IMR-90 (cell line): ENCODE measurements around the gene QSOX2. TPM values are rescaled to one million over a fixed set of nuclear protein-coding genes. Genes with fewer than 3 reads are reported as not detected.

Source experiments
- ATAC-seq: fragments of 200-7000 bp; cut with Tn5 transposase; 2 replicates; pipeline ENCODE4 v1.9.1; 2020; ENCODE audit warnings: low read depth, mild to moderate bottlenecking, moderate library complexity
- BruUV-seq: library from RNA; stranded (reverse); fragments of 400-500 nt; replicated peaks from 2 replicates; lab custom pipeline; 2021; lab: Mats Ljungman, UMichigan
- CTCF ChIA-PET: fragments of 300-600 bp; formaldehyde crosslinking; extraction: SDS; loops from one replicate; lab custom pipeline; 2021; ENCODE audit warnings: antibody characterized with exemption; lab: Yijun Ruan, JAX
- POLR2A ChIA-PET: fragments of 300-600 bp; sonication (Branson Sonifier 250); formaldehyde crosslinking; loops from one replicate; lab custom pipeline; 2022; ENCODE audit warnings: antibody characterized with exemption; ENCODE audit not compliant: unreplicated experiment; lab: Charles Lee
- DNase-seq: peaks from one replicate; pipeline ENCODE4 v3.0.0; 2013
- H2AFZ ChIP-seq: replicated peaks from 2 replicates; pipeline ENCODE3; 2013; ENCODE audit warnings: low read length, mild to moderate bottlenecking; ENCODE audit not compliant: poor library complexity
- H2AK5ac ChIP-seq: 2 replicates; pipeline ENCODE4 v1.6.1; 2013; ENCODE audit warnings: low read depth, low read length, inconsistent platforms
- H2AK9ac ChIP-seq: replicated peaks from 2 replicates; pipeline ENCODE3; 2013; ENCODE audit warnings: mild to moderate bottlenecking, low read depth, low read length, moderate library complexity; ENCODE audit not compliant: poor library complexity
- H2BK120ac ChIP-seq: 2 replicates; pipeline ENCODE4 v1.6.1; 2013; ENCODE audit warnings: low read depth, low read length, inconsistent platforms
- H2BK15ac ChIP-seq: 3 replicates; pipeline ENCODE4 v1.6.1; 2013; ENCODE audit warnings: low read depth, low read length, inconsistent platforms
- H2BK20ac ChIP-seq: 2 replicates; pipeline ENCODE4 v1.6.1; 2013; ENCODE audit warnings: low read depth, mild to moderate bottlenecking, inconsistent platforms, low read length, moderate library complexity
- H2BK5ac ChIP-seq: 2 replicates; pipeline ENCODE4 v1.6.1; 2013; ENCODE audit warnings: mild to moderate bottlenecking, low read depth, low read length, inconsistent platforms; ENCODE audit not compliant: poor library complexity, severe bottlenecking
- H3K14ac ChIP-seq: replicated peaks from 2 replicates; pipeline ENCODE4 v1.6.1; 2013; ENCODE audit warnings: low read depth, low read length, inconsistent platforms
- H3K18ac ChIP-seq: 2 replicates; pipeline ENCODE4 v1.6.1; 2013; ENCODE audit warnings: low read depth, low read length, control low read depth
- H3K23ac ChIP-seq: 2 replicates; pipeline ENCODE4 v1.6.1; 2013; ENCODE audit warnings: low read depth, low read length, inconsistent platforms
- H3K27ac ChIP-seq: 2 replicates; pipeline ENCODE4 v1.5.1; 2013; ENCODE audit warnings: mild to moderate bottlenecking, control low read depth, low read length; ENCODE audit not compliant: insufficient read depth
- H3K27me3 ChIP-seq: 2 replicates; pipeline ENCODE4 v1.6.1; 2013; ENCODE audit warnings: low read length; ENCODE audit not compliant: control insufficient read depth, insufficient read depth
- H3K36me3 ChIP-seq: 2 replicates; pipeline ENCODE4 v1.6.1; 2013; ENCODE audit warnings: low read length, mixed read lengths; ENCODE audit not compliant: control insufficient read depth, insufficient read depth
- H3K4ac ChIP-seq: 2 replicates; pipeline ENCODE4 v1.6.1; 2013; ENCODE audit warnings: low read depth, low read length, inconsistent platforms
- H3K4me1 ChIP-seq: 2 replicates; pipeline ENCODE4 v1.6.1; 2013; ENCODE audit warnings: low read length, mixed read lengths; ENCODE audit not compliant: control insufficient read depth, insufficient read depth
- H3K4me2 ChIP-seq: 2 replicates; pipeline ENCODE4 v1.6.1; 2013; ENCODE audit warnings: low read depth, mild to moderate bottlenecking, control low read depth, low read length, moderate library complexity
- H3K4me3 ChIP-seq: 2 replicates; pipeline ENCODE4 v1.5.1; 2013; ENCODE audit warnings: low read depth, mild to moderate bottlenecking, control low read depth, low read length, moderate library complexity; ENCODE audit not compliant: insufficient read depth
- H3K56ac ChIP-seq: 2 replicates; pipeline ENCODE4 v1.6.1; 2013; ENCODE audit warnings: low read length, inconsistent platforms; ENCODE audit not compliant: insufficient read depth; ENCODE audit errors: extremely low read depth
- H3K79me1 ChIP-seq, 2 experiments: 2 replicates each; pipeline ENCODE4 v1.6.1; 2013; ENCODE audit warnings: low read length in 2 of 2, inconsistent platforms in 1 of 2, low read depth in 1 of 2
- H3K9ac ChIP-seq: 2 replicates; pipeline ENCODE4 v1.6.1; 2013; ENCODE audit warnings: low read depth, low read length, control low read depth
- H3K9me1 ChIP-seq: 2 replicates; pipeline ENCODE4 v1.6.1; 2013; ENCODE audit warnings: low read length, inconsistent platforms; ENCODE audit not compliant: insufficient read depth
- H3K9me3 ChIP-seq: 2 replicates; pipeline ENCODE4 v1.6.1; 2013; ENCODE audit warnings: low read length; ENCODE audit not compliant: control insufficient read depth, insufficient read depth
- H4K20me1 ChIP-seq: 2 replicates; pipeline ENCODE4 v1.6.1; 2013; ENCODE audit warnings: low read length, inconsistent platforms; ENCODE audit not compliant: insufficient read depth
- H4K5ac ChIP-seq: 2 replicates; pipeline ENCODE4 v1.6.1; 2013; ENCODE audit warnings: mild to moderate bottlenecking, low read depth, low read length, control low read depth
- H4K8ac ChIP-seq, 2 experiments: 2 replicates each; pipeline ENCODE4 v1.6.1; 2013; ENCODE audit warnings: low read depth in 2 of 2, low read length in 2 of 2, control low read depth in 1 of 2, inconsistent platforms in 1 of 2
- H4K91ac ChIP-seq: 2 replicates; pipeline ENCODE4 v1.6.1; 2013; ENCODE audit warnings: low read depth, low read length, inconsistent platforms; ENCODE audit not compliant: insufficient read depth
- BHLHE40 ChIP-seq: fragments of 150-350 bp; IDR thresholded peaks from 2 replicates; pipeline ENCODE4 v1.6.1; 2016; ENCODE audit warnings: mild to moderate bottlenecking, low read depth, low read length
- CEBPB ChIP-seq: IDR thresholded peaks from 2 replicates; pipeline ENCODE4 v1.6.1; 2012; ENCODE audit warnings: low read depth, low read length, improper control_type of control experiment
- CHD1 ChIP-seq: IDR thresholded peaks from 2 replicates; pipeline ENCODE4 v1.6.1; 2012; ENCODE audit warnings: low read depth, low read length, improper control_type of control experiment
- CTCF ChIP-seq: conservative IDR thresholded peaks from 2 replicates; pipeline ENCODE4 v1.5.1; 2012; ENCODE audit warnings: mild to moderate bottlenecking, low read depth, low read length, improper control_type of control experiment
- FOS ChIP-seq: fragments of 150-350 bp; IDR thresholded peaks from 2 replicates; pipeline ENCODE4 v1.6.1; 2016; ENCODE audit warnings: low read depth, low read length
- MAFK ChIP-seq: IDR thresholded peaks from 2 replicates; pipeline ENCODE4 v1.6.1; 2012; ENCODE audit warnings: low read depth, low read length, improper control_type of control experiment
- MAZ ChIP-seq: IDR thresholded peaks from 2 replicates; pipeline ENCODE4 v1.6.1; 2012; ENCODE audit warnings: low read depth, mild to moderate bottlenecking, low read length, improper control_type of control experiment, moderate library complexity, borderline replicate concordance
- MXI1 ChIP-seq: IDR thresholded peaks from 2 replicates; pipeline ENCODE4 v1.6.1; 2012; ENCODE audit warnings: low read depth, mild to moderate bottlenecking, low read length, moderate library complexity, borderline replicate concordance
- NFE2L2 ChIP-seq: fragments of 150-350 bp; IDR thresholded peaks from 2 replicates; pipeline ENCODE4 v1.6.1; 2016; ENCODE audit warnings: low read depth, mild to moderate bottlenecking, low read length
- POLR2A ChIP-seq: IDR thresholded peaks from 2 replicates; pipeline ENCODE4 v1.6.1; 2012; ENCODE audit warnings: mild to moderate bottlenecking, low read depth, low read length
- RAD21 ChIP-seq: IDR thresholded peaks from 2 replicates; pipeline ENCODE4 v1.6.1; 2012; ENCODE audit warnings: low read length, improper control_type of control experiment
- RCOR1 ChIP-seq: IDR thresholded peaks from 2 replicates; pipeline ENCODE4 v1.6.1; 2012; ENCODE audit warnings: mild to moderate bottlenecking, low read length, improper control_type of control experiment; ENCODE audit not compliant: insufficient replicate concordance
- RFX5 ChIP-seq: IDR thresholded peaks from 2 replicates; pipeline ENCODE4 v1.8.0; 2012; ENCODE audit warnings: low read depth, mild to moderate bottlenecking, low read length, moderate library complexity
- WGBS, 2 experiments: methylation state at CpG; one replicate each; pipeline versions ENCODE4 v1.1.5 to v1.1.7; 2013; ENCODE audit warnings: missing lambda C conversion rate in 2 of 2; ENCODE audit not compliant: insufficient read length in 1 of 2; ENCODE audit errors: extremely low coverage in 2 of 2; 5-methylcytosine and 5-hydroxymethylcytosine counted together
- dilution Hi-C: fragments of 300-500 bp; cut with HindIII; formaldehyde crosslinking; loops from one replicate; pipeline ENCODE4 v1.14.3; 2018; ENCODE audit warnings: low sequenced_read_pairs; ENCODE audit not compliant: unreplicated experiment
- in situ Hi-C: fragments of 300-500 bp; cut with MboI; formaldehyde crosslinking; loops from 3 replicates; pipeline ENCODE4 v1.14.3; 2019; ENCODE audit warnings: low sequenced_read_pairs, inconsistent platforms, mixed read lengths
- intact Hi-C: fragments of 100-400 bp; cut with micrococcal nuclease; formaldehyde crosslinking; loops from 2 replicates; pipeline ENCODE4 v1.10.0; 2022
- polyA plus RNA-seq, 3 experiments: library from polyadenylated mRNA; depleted of rRNA; stranded (reverse); fragments of >200 nt; gene quantifications; 2 replicates each; pipeline ENCODE4 v1.2.3, GENCODE V29; 2012; ENCODE audit warnings: low replicate concordance in 1 of 3
- total RNA-seq: library from RNA; depleted of rRNA; stranded (reverse); fragments of >200 nt; gene quantifications from 2 replicates; pipeline ENCODE4 v1.2.3, GENCODE V29; 2012
- TF ChIP-seq, protein P1 (sequence below): fragments of 150-350 bp; IDR thresholded peaks from 2 replicates; pipeline ENCODE4 v1.6.1; 2016; ENCODE audit warnings: low read depth, mild to moderate bottlenecking, low read length, moderate library complexity, borderline replicate concordance

The QSOX2 gene
- total and polyA plus RNA-seq, 2 of the 4 experiments (the other 2 are of a cell fraction) = 5.9 to 12.9 TPM

DNA sequence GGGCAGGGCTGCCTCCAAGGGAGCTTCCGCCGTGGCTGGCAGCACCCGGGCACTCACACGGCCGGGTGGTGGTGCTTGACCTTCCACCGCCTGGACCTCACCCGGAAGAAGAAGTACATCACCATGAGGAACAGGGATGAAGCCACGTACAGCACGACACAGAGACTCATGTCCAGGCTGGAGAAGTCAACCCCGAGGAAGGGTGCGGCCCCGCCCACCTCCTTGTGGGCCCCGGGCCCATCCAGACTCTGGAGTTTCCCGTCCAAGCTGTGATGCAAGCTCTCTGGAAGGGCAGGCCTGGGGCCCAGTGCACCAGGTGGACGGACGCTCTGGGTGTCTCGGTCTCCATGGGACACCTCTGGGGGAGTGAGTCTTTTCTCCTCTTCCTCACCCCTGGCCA lies 36.9 kb downstream of the QSOX2 start:
- H3K27me3 ChIP-seq = peaks cover 12% of the 10 kb centered on the region
- no peak overlapping the region for H3K9ac ChIP-seq
- no peaks in the 10 kb centered on the region for H3K4me1 ChIP-seq
- no peak overlapping the region for H4K5ac ChIP-seq
- no peak overlapping the region for H2BK5ac ChIP-seq
- H2BK20ac ChIP-seq = no peak overlapping the region
- H3K56ac ChIP-seq = no peak overlapping the region
- H3K4me3 ChIP-seq = no peak overlapping the region
- 0 out of 2 replicates have a peak, but pooled peaks cover 2% of the 10 kb centered on the region for H3K9me3 ChIP-seq
- no peak overlapping the region for H2AFZ ChIP-seq
- dilution Hi-C loops (no loop called here), in situ Hi-C loops (no loop called here), intact Hi-C loops (no loop called here)
- no peak for DNase-seq
- H2BK15ac ChIP-seq = no peak overlapping the region
- H3K36me3 ChIP-seq = peaks cover 4% of the 10 kb centered on the region
- peaks cover 15% of the 10 kb centered on the region for H4K20me1 ChIP-seq
- no peak overlapping the region for H3K14ac ChIP-seq
- H3K79me1 ChIP-seq = no peaks in the 10 kb centered on the region
- H2AK5ac ChIP-seq = no peak overlapping the region
- POLR2A ChIA-PET = no interaction called here
- BruUV-seq = no TSS peak
- H2BK120ac ChIP-seq = no peak overlapping the region
- H3K4me2 ChIP-seq = no peak overlapping the region
- no peak overlapping the region for H3K27ac ChIP-seq
- no peak overlapping the region for H4K91ac ChIP-seq
- no peak overlapping the region for H3K18ac ChIP-seq
- H2AK9ac ChIP-seq = no peak overlapping the region
- H3K4ac ChIP-seq = no peak overlapping the region
- 87% methylated on average over 7 of the region's 17 CpGs; no CpG with 5 or more reads in 1 of the 2 experiments for WGBS, 2 experiments
- H4K8ac ChIP-seq = no peak overlapping the region
- TF ChIP-seq CHD1 (no peak), NFE2L2 (no peak), BHLHE40 (no peak), RFX5 (no peak), RCOR1 (no peak), CTCF (no peak), CEBPB (no peak), MAZ (no peak), FOS (no peak), POLR2A (no peak), MXI1 (no peak), MAFK (no peak), RAD21 (no peak)
- TF ChIP-seq, protein P1, sequence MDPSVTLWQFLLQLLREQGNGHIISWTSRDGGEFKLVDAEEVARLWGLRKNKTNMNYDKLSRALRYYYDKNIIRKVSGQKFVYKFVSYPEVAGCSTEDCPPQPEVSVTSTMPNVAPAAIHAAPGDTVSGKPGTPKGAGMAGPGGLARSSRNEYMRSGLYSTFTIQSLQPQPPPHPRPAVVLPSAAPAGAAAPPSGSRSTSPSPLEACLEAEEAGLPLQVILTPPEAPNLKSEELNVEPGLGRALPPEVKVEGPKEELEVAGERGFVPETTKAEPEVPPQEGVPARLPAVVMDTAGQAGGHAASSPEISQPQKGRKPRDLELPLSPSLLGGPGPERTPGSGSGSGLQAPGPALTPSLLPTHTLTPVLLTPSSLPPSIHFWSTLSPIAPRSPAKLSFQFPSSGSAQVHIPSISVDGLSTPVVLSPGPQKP = no peak
- no peak overlapping the region for H3K23ac ChIP-seq
- CTCF ChIA-PET = no interaction called here
- H3K9me1 ChIP-seq = no peaks in the 10 kb centered on the region
- ATAC-seq = no peak
